A673 (cell line): ENCODE results near the gene C8G. TPM values are rescaled to one million over a fixed set of nuclear protein-coding genes. Genes with fewer than 3 reads are reported as not detected.
A peak's percentile ranks its signal among the peaks of the same experiment; 100 is the strongest.

Experiments
- Bru-seq: library from RNA; stranded (reverse); fragments of 400-500 nt; gene quantifications from one replicate; lab custom pipeline; 2021; lab: Mats Ljungman, UMichigan
- BruChase-seq, 2 experiments: library from RNA; stranded (reverse); fragments of 400-500 nt; gene quantifications; one replicate each; lab custom pipeline; 2021; lab: Mats Ljungman, UMichigan
- BruUV-seq: library from RNA; stranded (reverse); fragments of 400-500 nt; replicated peaks from 2 replicates; lab custom pipeline; 2021; lab: Mats Ljungman, UMichigan
- CTCF ChIA-PET: fragments of 300-600 bp; sonication (Branson Sonifier 250); formaldehyde crosslinking; loops from one replicate; lab custom pipeline; 2022; ENCODE audit warnings: antibody characterized with exemption; lab: Charles Lee
- POLR2A ChIA-PET: fragments of 300-600 bp; sonication (Branson Sonifier 250); formaldehyde crosslinking; loops from one replicate; lab custom pipeline; 2022; ENCODE audit warnings: antibody characterized with exemption; ENCODE audit not compliant: low non-redundant PET; lab: Charles Lee
- DNase-seq: peaks from one replicate; pipeline ENCODE4 v3.0.0-alpha.2; 2015; ENCODE audit warnings: low spot score
- H3K27ac ChIP-seq: fragments of 200-600 bp; sonication (generic); 2 replicates; pipeline ENCODE4 v1.5.1; 2016; ENCODE audit warnings: mixed run types, low read depth, mild to moderate bottlenecking, mixed read lengths, antibody characterized with exemption, low read length; ENCODE audit not compliant: poor library complexity, severe bottlenecking
- H3K27me3 ChIP-seq: fragments of 200-600 bp; sonication (generic); replicated peaks from 2 replicates; pipeline ENCODE4 v1.6.1; 2017; ENCODE audit warnings: mixed run types, low read depth, mild to moderate bottlenecking, mixed read lengths, antibody characterized with exemption, low read length; ENCODE audit not compliant: insufficient read depth, poor library complexity
- H3K36me3 ChIP-seq: fragments of 200-600 bp; sonication (generic); 2 replicates; pipeline ENCODE4 v1.6.1; 2016; ENCODE audit warnings: mixed run types, mild to moderate bottlenecking, mixed read lengths, antibody characterized with exemption, low read length; ENCODE audit not compliant: insufficient read depth, poor library complexity, severe bottlenecking
- H3K4me1 ChIP-seq: fragments of 200-600 bp; sonication (generic); 2 replicates; pipeline ENCODE4 v1.6.1; 2017; ENCODE audit warnings: mixed run types, mild to moderate bottlenecking, mixed read lengths, antibody characterized with exemption, low read length; ENCODE audit not compliant: insufficient read depth, poor library complexity, severe bottlenecking
- H3K4me3 ChIP-seq: fragments of 200-600 bp; sonication (generic); 2 replicates; pipeline ENCODE4 v1.5.1; 2016; ENCODE audit warnings: low read depth, mixed run types, mild to moderate bottlenecking, mixed read lengths, low read length; ENCODE audit not compliant: poor library complexity, severe bottlenecking
- H3K9me3 ChIP-seq: fragments of 200-600 bp; sonication (generic); 2 replicates; pipeline ENCODE4 v1.6.1; 2016; ENCODE audit warnings: mixed run types, low read depth, mild to moderate bottlenecking, mixed read lengths, antibody characterized with exemption, low read length; ENCODE audit not compliant: poor library complexity, severe bottlenecking
- CTCF ChIP-seq: fragments of 300-800, 200-600 bp; sonication (generic); conservative IDR thresholded peaks from 2 replicates; pipeline ENCODE4 v1.5.1; 2017; ENCODE audit warnings: low read depth, mild to moderate bottlenecking, antibody characterized with exemption, low read length, moderate library complexity, mixed read lengths
- EZH2 ChIP-seq: fragments of 200-600 bp; sonication (generic); IDR thresholded peaks from 2 replicates; pipeline ENCODE4 v1.6.1; 2017; ENCODE audit warnings: borderline replicate concordance, low read depth, mild to moderate bottlenecking, mixed read lengths, antibody characterized with exemption, low read length; ENCODE audit not compliant: poor library complexity, severe bottlenecking
- intact Hi-C: fragments of 100-400 bp; cut with micrococcal nuclease; formaldehyde crosslinking; loops from one replicate; pipeline ENCODE4 v1.10.0; 2022; ENCODE audit not compliant: unreplicated experiment
- long read RNA-seq: library from polyadenylated mRNA; stranded (forward); transcript quantifications from one replicate; pipeline ENCODE4 v2.0.0, GENCODE V29; 2022
- total RNA-seq: library from RNA; stranded (reverse); gene quantifications from 2 replicates; pipeline ENCODE4 v1.2.3, GENCODE V29; 2021

Gene C8G
- total RNA-seq = 0.74 and 0.75 TPM in 2 replicates
- Bru-seq, nascent RNA = percentile 15 among the genes with signal in this experiment
- percentile 23 among the genes with signal in this experiment for BruChase-seq, experiment 1, labeled RNA remaining after a 2-hour chase
- BruChase-seq, experiment 2, labeled RNA remaining after a 6-hour chase = percentile 35 among the genes with signal in this experiment
- long read RNA-seq, partial matches to known transcripts = 0 of 4 reads
- long read RNA-seq, other reads (novel, unspliced or antisense) = 4 of 4 reads

- intact Hi-C loops = no loop called here
- CTCF ChIA-PET = interaction anchor here (0.6 kb wide), 1 partner anchor 36 kb away, joined by 4 read pairs; no protein-coding TSS in a partner anchor
- no TSS peak for BruUV-seq
- Histone ChIP-seq H3K4me1 (no peaks in the 10 kb centered on the region), H3K36me3 (peaks cover 32% of the 10 kb centered on the region), H3K9me3 (no peaks in the 10 kb centered on the region), H3K4me3 (peak within 1 kb of the TSS; percentile 92), H3K27ac (peak within 1 kb of the TSS; percentile 90), H3K27me3 (no peaks in the 10 kb centered on the region)
- POLR2A ChIA-PET = no interaction called here
- peak; percentile 97 for DNase-seq
- no peak for TF ChIP-seq EZH2
- TF ChIP-seq CTCF = peak; percentile 98
Measured at GRCh38 chr9:136944519-136945332, at the start of gene C8G, which contains the start of gene FBXW5. Gene C8G, plus strand, starts transcription at chr9:136945243. Its CDS starts 78 bp downstream, at chr9:136945321. Gene FBXW5, minus strand, starts transcription at chr9:136944738. Its CDS starts 655 bp downstream, at chr9:136944083.

GRCh38 chr9:136896027-136896426, 49.0 kb upstream of the C8G start:
- no peak for DNase-seq
- Histone ChIP-seq H3K36me3 (peaks cover 22% of the 10 kb centered on the region), H3K9me3 (no peaks in the 10 kb centered on the region), H3K4me3 (no peak overlapping the region), H3K27me3 (no peaks in the 10 kb centered on the region), H3K4me1 (no peaks in the 10 kb centered on the region), H3K27ac (no peak overlapping the region)
- no TSS peak for BruUV-seq
- intact Hi-C loops = no loop called here
- CTCF ChIA-PET = no interaction called here
- POLR2A ChIA-PET = interaction anchor here (0.6 kb wide), 1 partner anchor 124 kb away, joined by 3 read pairs; no protein-coding TSS in a partner anchor
- TF ChIP-seq CTCF = no peak
- no peak for TF ChIP-seq EZH2

- ChIA-PET POLR2A (no interaction called here), CTCF (interaction anchor here (0.9 kb wide), 1 partner anchor 1394 kb away, joined by 5 read pairs; no protein-coding TSS in a partner anchor)
- Histone ChIP-seq H3K4me1 (no peaks in the 10 kb centered on the region), H3K27ac (no peak overlapping the region), H3K36me3 (peaks cover 39% of the 10 kb centered on the region), H3K27me3 (no peaks in the 10 kb centered on the region), H3K9me3 (no peaks in the 10 kb centered on the region), H3K4me3 (no peak overlapping the region)
- no TSS peak for BruUV-seq
- TF ChIP-seq CTCF = no peak
- no peak for DNase-seq
- intact Hi-C loops = no loop called here
Measured at GRCh38 chr9:136898483-136899100, 46.5 kb upstream of the C8G start.
